OCI-LY1 (cell line): ENCODE results near the gene SLCO3A1.

ENCODE experiments used
- H2AFZ ChIP-seq: fragments of 200-600 bp; sonication (generic), shearing (Covaris generic); 2 replicates; pipeline ENCODE4 v1.6.0; 2014; ENCODE audit warnings: antibody characterized with exemption, mild to moderate bottlenecking, low read length
- H3F3A ChIP-seq: fragments of 200-600 bp; sonication (generic), shearing (Covaris generic); 2 replicates; pipeline ENCODE4 v1.6.0; 2014; ENCODE audit warnings: mild to moderate bottlenecking, antibody characterized with exemption, low read length, moderate library complexity; ENCODE audit not compliant: insufficient read depth
- H3K27ac ChIP-seq: fragments of 200-600 bp; sonication (generic); 2 replicates; pipeline ENCODE4 v1.5.1; 2014; ENCODE audit warnings: low read length, mixed run types, mild to moderate bottlenecking, low read depth; ENCODE audit not compliant: poor library complexity, severe bottlenecking
- H3K27me3 ChIP-seq: fragments of 200-600 bp; sonication (generic); 2 replicates; pipeline ENCODE4 v1.6.0; 2014; ENCODE audit warnings: antibody characterized with exemption, mild to moderate bottlenecking, low read length, moderate library complexity; ENCODE audit not compliant: insufficient read depth
- H3K36me3 ChIP-seq: fragments of 200-600 bp; sonication (generic); 2 replicates; pipeline ENCODE4 v1.6.1; 2014; ENCODE audit warnings: mild to moderate bottlenecking, antibody characterized with exemption, low read length, moderate library complexity, mixed read lengths; ENCODE audit not compliant: insufficient read depth
- H3K4me1 ChIP-seq: fragments of 200-600 bp; sonication (generic); 2 replicates; pipeline ENCODE4 v1.5.1; 2014; ENCODE audit warnings: mild to moderate bottlenecking, low read length, moderate library complexity; ENCODE audit not compliant: insufficient read depth, severe bottlenecking
- H3K4me2 ChIP-seq: fragments of 200-600 bp; sonication (generic), shearing (Covaris generic); 2 replicates; pipeline ENCODE4 v1.6.1; 2014; ENCODE audit warnings: low read length
- H3K4me3 ChIP-seq: fragments of 200-600 bp; sonication (generic); 2 replicates; pipeline ENCODE4 v1.5.1; 2014; ENCODE audit warnings: low read length, low read depth, mild to moderate bottlenecking, mixed read lengths; ENCODE audit not compliant: poor library complexity, severe bottlenecking
- H3K79me2 ChIP-seq: fragments of 200-600 bp; shearing (Covaris generic); 2 replicates; pipeline ENCODE4 v1.6.1; 2016; ENCODE audit warnings: mixed run types, low read length, mixed read lengths; ENCODE audit not compliant: insufficient read depth
- H3K9ac ChIP-seq: fragments of 200-600 bp; sonication (generic), shearing (Covaris generic); 2 replicates; pipeline ENCODE4 v1.6.1; 2014; ENCODE audit warnings: mild to moderate bottlenecking, low read length, mixed read lengths
- H3K9me2 ChIP-seq: fragments of 200-600 bp; sonication (generic), shearing (Covaris generic); 2 replicates; pipeline ENCODE4 v1.6.1; 2014; ENCODE audit warnings: low read depth, mild to moderate bottlenecking, low read length, mixed read lengths
- H3K9me3 ChIP-seq: fragments of 200-600 bp; shearing (Covaris generic); 2 replicates; pipeline ENCODE4 v1.6.1; 2014; ENCODE audit warnings: low read length, mixed read lengths
- H4K20me1 ChIP-seq: fragments of 200-600 bp; sonication (generic), shearing (Covaris generic); 2 replicates; pipeline ENCODE4 v1.6.0; 2016; ENCODE audit warnings: mild to moderate bottlenecking, low read length; ENCODE audit not compliant: insufficient read depth
- EZH2 ChIP-seq: fragments of 200-600 bp; sonication (generic), shearing (Covaris generic); IDR thresholded peaks from 2 replicates; pipeline ENCODE4 v1.8.0; 2017; ENCODE audit warnings: borderline replicate concordance, mixed run types, mild to moderate bottlenecking, antibody characterized with exemption, low read length, moderate library complexity, mixed read lengths
- TF ChIP-seq, protein P1 (sequence below): fragments of 200-600 bp; sonication (generic), shearing (Covaris generic); IDR thresholded peaks from 2 replicates; pipeline ENCODE4 v1.5.1; 2017; ENCODE audit warnings: mild to moderate bottlenecking, antibody characterized with exemption, low read length, moderate library complexity, mixed read lengths

SLCO3A1 gene

GRCh38 chr15:91879158-91879557, 25.6 kb downstream of the SLCO3A1 start:
- H3K4me2 ChIP-seq, result no peak overlapping the region

GRCh38 chr15:91880373-91880772, 26.9 kb downstream of the SLCO3A1 start:
- Histone ChIP-seq H3K9me2 (no peaks in the 10 kb centered on the region), H3K27ac (no peak overlapping the region), H3K79me2 (no peaks in the 10 kb centered on the region), H2AFZ (no peak overlapping the region), H3F3A (no peaks in the 10 kb centered on the region), H3K9me3 (no peaks in the 10 kb centered on the region), H3K4me1 (no peaks in the 10 kb centered on the region), H3K4me3 (no peak overlapping the region), H3K27me3 (no peaks in the 10 kb centered on the region; the same call in 1 of the 2 replicates), H4K20me1 (no peaks in the 10 kb centered on the region; the same call in 1 of the 2 replicates), H3K4me2 (no peak overlapping the region), H3K36me3 (no peaks in the 10 kb centered on the region), H3K9ac (no peak overlapping the region)
- TF ChIP-seq, protein P1, sequence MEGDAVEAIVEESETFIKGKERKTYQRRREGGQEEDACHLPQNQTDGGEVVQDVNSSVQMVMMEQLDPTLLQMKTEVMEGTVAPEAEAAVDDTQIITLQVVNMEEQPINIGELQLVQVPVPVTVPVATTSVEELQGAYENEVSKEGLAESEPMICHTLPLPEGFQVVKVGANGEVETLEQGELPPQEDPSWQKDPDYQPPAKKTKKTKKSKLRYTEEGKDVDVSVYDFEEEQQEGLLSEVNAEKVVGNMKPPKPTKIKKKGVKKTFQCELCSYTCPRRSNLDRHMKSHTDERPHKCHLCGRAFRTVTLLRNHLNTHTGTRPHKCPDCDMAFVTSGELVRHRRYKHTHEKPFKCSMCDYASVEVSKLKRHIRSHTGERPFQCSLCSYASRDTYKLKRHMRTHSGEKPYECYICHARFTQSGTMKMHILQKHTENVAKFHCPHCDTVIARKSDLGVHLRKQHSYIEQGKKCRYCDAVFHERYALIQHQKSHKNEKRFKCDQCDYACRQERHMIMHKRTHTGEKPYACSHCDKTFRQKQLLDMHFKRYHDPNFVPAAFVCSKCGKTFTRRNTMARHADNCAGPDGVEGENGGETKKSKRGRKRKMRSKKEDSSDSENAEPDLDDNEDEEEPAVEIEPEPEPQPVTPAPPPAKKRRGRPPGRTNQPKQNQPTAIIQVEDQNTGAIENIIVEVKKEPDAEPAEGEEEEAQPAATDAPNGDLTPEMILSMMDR, result no peak
- no peak for TF ChIP-seq EZH2

More at GRCh38 chr15:91879158-91879557, 25.6 kb downstream of the SLCO3A1 start:
- Histone ChIP-seq H3K9ac (no peak overlapping the region), H3K9me3 (no peaks in the 10 kb centered on the region), H3K27me3 (no peaks in the 10 kb centered on the region; the same call in 1 of the 2 replicates), H3K4me3 (no peak overlapping the region), H3K4me1 (no peaks in the 10 kb centered on the region), H4K20me1 (no peaks in the 10 kb centered on the region; the same call in 1 of the 2 replicates), H3K9me2 (no peaks in the 10 kb centered on the region), H3K27ac (no peak overlapping the region), H3F3A (no peaks in the 10 kb centered on the region), H2AFZ (no peak overlapping the region), H3K36me3 (no peaks in the 10 kb centered on the region), H3K79me2 (no peaks in the 10 kb centered on the region)
- no peak for TF ChIP-seq EZH2
- TF ChIP-seq, protein P1, result no peak

- no peak for TF ChIP-seq EZH2
- TF ChIP-seq, protein P1, result no peak
- Histone ChIP-seq H3K4me3 (no peak overlapping the region), H3F3A (no peaks in the 10 kb centered on the region), H3K9me3 (no peaks in the 10 kb centered on the region), H2AFZ (no peak overlapping the region), H3K79me2 (no peaks in the 10 kb centered on the region), H3K9ac (no peak overlapping the region), H3K36me3 (no peaks in the 10 kb centered on the region), H4K20me1 (no peaks in the 10 kb centered on the region; the same call in 1 of the 2 replicates), H3K4me2 (no peak overlapping the region), H3K4me1 (no peaks in the 10 kb centered on the region), H3K27ac (no peak overlapping the region), H3K9me2 (no peaks in the 10 kb centered on the region), H3K27me3 (no peaks in the 10 kb centered on the region; the same call in 1 of the 2 replicates)
These were observed 28.2 kb downstream of the SLCO3A1 start for GRCh38 chr15:91881569-91882297.
